Measurements from ENCODE around the gene GALNT17.

DNA sequence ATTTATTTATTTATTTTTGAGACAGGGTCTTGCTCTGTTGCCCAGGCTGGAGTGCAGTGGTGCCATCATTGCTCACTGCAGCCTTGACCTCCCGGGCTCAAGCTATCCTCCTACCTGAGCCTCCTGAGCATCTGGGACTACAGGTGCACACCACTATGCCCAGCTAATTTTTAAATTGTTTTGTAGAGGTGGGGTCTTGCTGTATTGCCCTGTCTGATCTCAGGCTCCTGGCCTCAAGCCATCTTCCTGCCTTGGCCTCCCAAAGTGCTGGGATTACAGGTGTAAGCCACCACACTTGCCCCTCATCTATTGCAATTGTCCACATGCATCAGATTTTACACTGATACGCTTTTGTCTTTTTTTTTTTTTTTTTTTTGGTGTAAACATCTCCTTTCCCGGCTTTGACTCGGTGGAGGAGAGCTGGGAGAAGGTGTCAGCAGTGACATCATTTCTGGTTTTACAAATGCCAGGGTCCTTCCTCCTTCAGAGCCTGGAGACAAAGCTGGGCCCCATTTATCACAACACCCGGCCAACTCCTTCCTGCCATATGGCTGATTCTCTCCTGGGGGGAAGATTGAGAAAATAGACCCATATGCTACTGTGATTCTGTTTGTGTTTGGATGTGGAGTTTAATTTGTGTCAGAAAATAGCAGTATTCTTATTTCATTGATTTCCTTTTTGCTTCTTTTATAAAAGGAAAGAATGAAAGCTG, 61.3 kb downstream of the GALNT17 start:
- no peak for TF ChIP-seq ZNF274 (IDR thresholded peaks at IDR 0.05; ENCODE audit: low read depth, low read length)
- TF ChIP-seq YY1 (IDR thresholded peaks at IDR 0.05; ENCODE audit: insufficient read depth, insufficient read length), result no peak
